ENCODE measurements around the gene STPG2. TPM values are rescaled to one million over a fixed set of nuclear protein-coding genes. Genes with fewer than 3 reads are reported as not detected.

Gene STPG2
- total RNA-seq, 4 donors from 2014 or later, result 0.90 to 2.4 (median 1.5) TPM

DNA sequence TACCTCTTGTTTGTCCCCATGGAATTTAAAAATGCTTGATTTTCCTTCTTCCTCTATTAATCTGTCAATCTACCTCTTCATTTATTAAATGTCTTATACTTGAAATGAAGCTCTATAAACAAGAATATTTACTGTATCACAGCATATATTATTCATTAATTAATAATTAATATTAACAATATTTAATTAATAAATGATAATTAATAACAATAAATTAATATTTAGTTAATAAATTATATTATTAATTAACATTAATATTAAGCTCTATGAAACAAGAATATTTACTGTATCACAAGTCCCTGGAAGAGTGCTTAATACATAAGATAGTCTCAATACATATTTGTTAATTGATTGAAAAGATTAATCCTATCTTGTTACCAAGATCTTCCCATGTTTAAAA, 306.6 kb downstream of the STPG2 start:
- DNase-seq (ENCODE audit: low spot score in 2 of 2), result no peak
- Histone ChIP-seq H3K9me3 (no peaks in the 10 kb centered on the region), H3K4me3 (no peak overlapping the region), H3K36me3 (no peaks in the 10 kb centered on the region), H3K27me3 (no peaks in the 10 kb centered on the region), H3K27ac (no peak overlapping the region), H3K4me1 (no peaks in the 10 kb centered on the region)
- TF ChIP-seq EP300 (IDR thresholded peaks at IDR 0.05) (no peak), POLR2A (IDR thresholded peaks at IDR 0.05) (no peak), CTCF (IDR thresholded peaks at IDR 0.05) (no peak)

- Histone ChIP-seq H3K9me3 (no peaks in the 10 kb centered on the region), H3K4me3 (no peak overlapping the region), H3K4me1 (no peaks in the 10 kb centered on the region), H3K27ac (no peak overlapping the region), H3K27me3 (no peaks in the 10 kb centered on the region), H3K36me3 (no peaks in the 10 kb centered on the region)
- TF ChIP-seq POLR2A (IDR thresholded peaks at IDR 0.05), result no peak
- no peak for TF ChIP-seq CTCF (IDR thresholded peaks at IDR 0.05)
- no peak for TF ChIP-seq EP300 (IDR thresholded peaks at IDR 0.05)
- WGBS, 2 donors, result 86% methylated on average over 7 of the region's 7 CpGs
- no peak for DNase-seq (ENCODE audit: low spot score in 2 of 2)
These were observed 314.6 kb downstream of the STPG2 start for GRCh38 chr4:97828646-97829045.

DNA sequence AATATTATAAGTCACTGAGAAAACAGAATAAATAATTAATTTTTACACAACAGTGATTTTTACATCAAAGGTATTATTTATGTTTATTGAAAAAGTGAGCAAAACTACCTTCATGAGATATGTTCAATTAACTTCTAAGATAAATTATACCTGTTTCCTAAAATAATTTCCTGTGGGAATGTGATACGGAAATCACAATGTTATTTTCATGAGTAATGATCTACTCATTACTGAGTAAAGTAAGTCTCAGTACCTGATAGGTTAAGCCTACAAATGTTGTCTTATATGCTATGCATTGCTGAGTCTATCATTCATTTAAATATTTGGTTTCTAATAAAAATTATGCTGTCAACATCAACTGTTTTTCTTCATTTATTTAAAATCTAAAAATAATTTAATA, 324.0 kb downstream of the STPG2 start:
- TF ChIP-seq CTCF (IDR thresholded peaks at IDR 0.05), result no peak

GRCh38 chr4:97812768-97813167, 330.5 kb downstream of the STPG2 start:
- H3K27ac ChIP-seq, result no peak overlapping the region
- H3K36me3 ChIP-seq, result no peaks in the 10 kb centered on the region
- H3K4me1 ChIP-seq, result no peaks in the 10 kb centered on the region
- H3K9me3 ChIP-seq, result no peaks in the 10 kb centered on the region
- TF ChIP-seq EP300 (IDR thresholded peaks at IDR 0.05), result no peak
- no peak for TF ChIP-seq POLR2A (IDR thresholded peaks at IDR 0.05)
- no peak for TF ChIP-seq CTCF (IDR thresholded peaks at IDR 0.05)
- H3K4me3 ChIP-seq, result no peak overlapping the region
- WGBS, 2 donors, result 98 to 100% methylated on average over 1 of the region's 1 CpG
- no peak for DNase-seq (ENCODE audit: low spot score in 2 of 2)
- H3K27me3 ChIP-seq, result no peaks in the 10 kb centered on the region

More for the DNA sequence above, 324.0 kb downstream of the STPG2 start:
- no peaks in the 10 kb centered on the region for H3K27me3 ChIP-seq
- no peak overlapping the region for H3K4me3 ChIP-seq
- H3K4me1 ChIP-seq, result no peaks in the 10 kb centered on the region
- DNase-seq (ENCODE audit: low spot score in 2 of 2), result no peak
- no peaks in the 10 kb centered on the region for H3K36me3 ChIP-seq
- WGBS, 2 donors, result 90 to 91% methylated on average over 1 of the region's 1 CpG
- H3K9me3 ChIP-seq, result no peaks in the 10 kb centered on the region
- no peak overlapping the region for H3K27ac ChIP-seq

DNA sequence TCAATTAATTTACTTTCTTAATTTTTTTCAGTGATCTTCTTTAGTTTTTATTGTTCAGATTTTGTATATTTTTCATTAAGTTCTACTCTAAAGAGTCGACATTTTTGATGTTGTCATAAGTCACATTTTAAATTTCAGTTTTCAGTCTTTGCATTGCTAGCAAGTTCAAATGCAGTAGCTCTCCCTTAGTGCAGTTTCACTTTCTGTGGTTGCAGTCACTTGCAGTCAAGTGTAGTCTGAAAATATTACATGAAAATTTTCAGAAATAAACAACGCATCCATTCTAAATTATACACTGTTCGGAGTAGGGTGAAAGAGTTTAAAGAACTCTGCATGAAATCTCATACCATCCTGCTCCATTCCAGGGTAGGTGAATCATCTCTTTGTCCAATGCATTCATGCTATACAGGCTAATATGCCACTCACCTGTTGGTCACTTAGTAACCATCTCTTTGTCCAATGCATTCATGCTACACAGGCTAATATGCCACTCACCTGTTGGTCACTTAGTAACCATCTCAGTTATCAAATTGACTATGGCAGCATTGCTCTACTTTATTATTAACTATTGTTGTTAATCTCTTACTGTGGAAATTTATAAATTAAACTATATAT, 356.9 kb downstream of the STPG2 start:
- no peak overlapping the region for H3K4me3 ChIP-seq
- no peaks in the 10 kb centered on the region for H3K27me3 ChIP-seq
- no peak overlapping the region for H3K27ac ChIP-seq
- H3K9me3 ChIP-seq, result no peaks in the 10 kb centered on the region
- DNase-seq (ENCODE audit: low spot score in 2 of 2), result no peak
- 92% methylated on average over 3 of the region's 3 CpGs for whole genome bisulfite sequencing, 2 donors
- no peak for TF ChIP-seq CTCF (IDR thresholded peaks at IDR 0.05)
- TF ChIP-seq EP300 (IDR thresholded peaks at IDR 0.05), result no peak
- TF ChIP-seq POLR2A (IDR thresholded peaks at IDR 0.05), result no peak
- no peaks in the 10 kb centered on the region for H3K4me1 ChIP-seq
- no peaks in the 10 kb centered on the region for H3K36me3 ChIP-seq
